HepG2 (cell line): ENCODE results near the gene TMEM223. TPM values are rescaled to one million over a fixed set of nuclear protein-coding genes. Genes with fewer than 3 reads are reported as not detected.

Experiments used
- ATF6 ChIP-seq: sonication (generic); formaldehyde crosslinking; conservative IDR thresholded peaks from 2 replicates; pipeline ENCODE4 v1.4.0; 2020; ENCODE audit warnings: missing genetic modification reagents
- HMGXB3 ChIP-seq: sonication (generic); formaldehyde crosslinking; IDR thresholded peaks from 2 replicates; pipeline ENCODE4 v1.4.0; 2020; ENCODE audit warnings: missing genetic modification reagents, borderline replicate concordance
- HOXA7 ChIP-seq: sonication (generic); formaldehyde crosslinking; IDR thresholded peaks from 2 replicates; pipeline ENCODE4 v1.8.1; 2022; ENCODE audit warnings: mild to moderate bottlenecking, missing genetic modification reagents, moderate library complexity
- MAF1 ChIP-seq: sonication (generic); formaldehyde crosslinking; IDR thresholded peaks from 2 replicates; pipeline ENCODE4 v1.5.0; 2020; ENCODE audit warnings: missing genetic modification reagents, borderline replicate concordance
- MED1 ChIP-seq: sonication (generic); formaldehyde crosslinking; IDR thresholded peaks from 2 replicates; pipeline ENCODE4 v1.4.0; 2020; ENCODE audit warnings: missing genetic modification reagents
- TBP ChIP-seq: sonication (generic); formaldehyde crosslinking; IDR thresholded peaks from 2 replicates; pipeline ENCODE4 v1.5.0; 2020; ENCODE audit warnings: missing genetic modification reagents
- ZHX2 ChIP-seq, 2 experiments: sonication (generic) in 1 of 2; formaldehyde crosslinking in 1 of 2; IDR thresholded peaks; 2 replicates each; pipeline versions ENCODE4 v1.6.1 to v1.9.0; 2014 to 2022; ENCODE audit warnings: antibody characterized with exemption in 1 of 2, borderline replicate concordance in 1 of 2, inconsistent platforms in 1 of 2, low read depth in 1 of 2, missing genetic modification reagents in 1 of 2
- ZKSCAN1 ChIP-seq: fragments of 150-350 bp; IDR thresholded peaks from 2 replicates; pipeline ENCODE4 v1.6.1; 2014; ENCODE audit warnings: low read length
- ZNF276 ChIP-seq: sonication (generic); formaldehyde crosslinking; IDR thresholded peaks from 2 replicates; pipeline ENCODE4 v1.4.0; 2020; ENCODE audit warnings: mild to moderate bottlenecking, low read depth, missing genetic modification reagents
- ZNF691 ChIP-seq: sonication (generic); formaldehyde crosslinking; IDR thresholded peaks from 2 replicates; pipeline ENCODE4 v1.4.0; 2020; ENCODE audit warnings: missing genetic modification reagents, low read depth, mild to moderate bottlenecking, borderline replicate concordance
- ZNF7 ChIP-seq: IDR thresholded peaks from 2 replicates; pipeline ENCODE4 v1.6.1; 2016; ENCODE audit warnings: missing biosample characterization, missing genetic modification reagents
- polyA plus RNA-seq, 8 experiments: library from polyadenylated mRNA; depleted of rRNA in 3 of 8; stranded (reverse) in 7 of 8; unstranded in 1 of 8; fragments of >200 nt; fragmentation: Illumina TruSeq in 4 of 8; extraction: Trizol in 4 of 8; gene quantifications; 2 replicates each; pipeline versions ENCODE4 v1.2.1 to v1.2.3, GENCODE V29; 2011 to 2016; ENCODE audit warnings: low read depth in 4 of 8, missing spikeins in 1 of 8, mixed read lengths in 1 of 8; ENCODE audit not compliant: insufficient read depth in 1 of 8
- total RNA-seq, 5 experiments: library from RNA; depleted of rRNA; stranded (reverse); fragments of >200 nt; fragmentation: Illumina TruSeq; extraction: Trizol; gene quantifications; 2 replicates each; pipeline ENCODE4 v1.2.3, GENCODE V29; 2016; ENCODE audit warnings: low read depth in 1 of 5

Gene TMEM223
- total and polyA plus RNA-seq, 2 of the 13 experiments (the other 11 are each of a cell fraction or from before 2014, with no cell fraction given) = 19.5 to 24.9 TPM

GRCh38 chr11:62839050-62839945, 47.5 kb upstream of the TMEM223 start, which contains the start of gene WDR74 (continued):
- TF ChIP-seq ZNF276 (CRISPR knock-in tag) = no peak; the same call in none of the 2 replicates
- peak; percentile 84; the same call in 1 of the 2 replicates for TF ChIP-seq HMGXB3 (CRISPR knock-in tag)
- TF ChIP-seq ATF6 (CRISPR knock-in tag) = peak; percentile 88
- TF ChIP-seq MED1 (CRISPR knock-in tag) = peak; percentile 88
- TF ChIP-seq ZNF691 (CRISPR knock-in tag) = 0 out of 2 replicates have a peak, but pooled peaks have one; percentile 65
- TF ChIP-seq MAF1 = no peak
- TF ChIP-seq ZKSCAN1 = peak; percentile 31; the same call in 1 of the 2 replicates
- peak; percentile 97 for TF ChIP-seq ZHX2 (IDR thresholded peaks at IDR 0.05; ENCODE audit: low read depth)
- no peak for TF ChIP-seq ZHX2 (CRISPR knock-in tag; IDR thresholded peaks at IDR 0.05; ENCODE audit: borderline replicate concordance)
- TF ChIP-seq TBP (CRISPR knock-in tag) = no peak
- TF ChIP-seq ZNF7 (CRISPR knock-in tag) = no peak
- TF ChIP-seq HOXA7 = no peak
